Measurements from ENCODE around the gene INO80D.
"Not testable (repeated sequence)": the region's sequence is repeated elsewhere in the genome, so short reads cannot be mapped to it uniquely, and the experiment has no call there.

Gene INO80D, protein sequence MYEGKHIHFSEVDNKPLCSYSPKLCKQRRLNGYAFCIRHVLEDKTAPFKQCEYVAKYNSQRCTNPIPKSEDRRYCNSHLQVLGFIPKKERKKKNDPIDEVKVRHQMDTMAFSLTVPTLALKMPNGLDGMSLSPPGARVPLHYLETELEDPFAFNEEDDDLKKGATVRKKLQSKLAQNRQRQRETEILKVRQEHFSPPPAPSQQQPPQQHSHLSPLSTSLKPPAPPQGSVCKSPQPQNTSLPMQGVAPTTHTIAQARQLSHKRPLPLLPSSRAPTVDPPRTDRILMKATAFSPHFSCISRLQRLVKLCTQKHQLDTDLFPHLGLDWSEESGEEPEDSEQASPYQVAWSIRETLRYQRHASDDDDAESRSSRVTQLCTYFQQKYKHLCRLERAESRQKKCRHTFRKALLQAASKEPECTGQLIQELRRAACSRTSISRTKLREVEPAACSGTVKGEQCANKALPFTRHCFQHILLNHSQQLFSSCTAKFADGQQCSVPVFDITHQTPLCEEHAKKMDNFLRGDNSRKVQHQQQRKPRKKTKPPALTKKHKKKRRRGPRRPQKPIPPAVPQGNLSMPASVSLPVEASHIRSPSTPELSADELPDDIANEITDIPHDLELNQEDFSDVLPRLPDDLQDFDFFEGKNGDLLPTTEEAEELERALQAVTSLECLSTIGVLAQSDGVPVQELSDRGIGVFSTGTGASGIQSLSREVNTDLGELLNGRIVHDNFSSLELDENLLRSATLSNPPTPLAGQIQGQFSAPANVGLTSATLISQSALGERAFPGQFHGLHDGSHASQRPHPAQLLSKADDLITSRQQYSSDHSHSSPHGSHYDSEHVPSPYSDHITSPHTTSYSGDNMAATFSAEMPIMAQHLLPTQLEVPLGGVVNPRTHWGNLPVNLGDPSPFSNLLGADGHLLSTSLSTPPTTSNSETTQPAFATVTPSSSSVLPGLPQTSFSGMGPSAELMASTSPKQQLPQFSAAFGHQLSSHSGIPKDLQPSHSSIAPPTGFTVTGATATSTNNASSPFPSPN

DNA sequence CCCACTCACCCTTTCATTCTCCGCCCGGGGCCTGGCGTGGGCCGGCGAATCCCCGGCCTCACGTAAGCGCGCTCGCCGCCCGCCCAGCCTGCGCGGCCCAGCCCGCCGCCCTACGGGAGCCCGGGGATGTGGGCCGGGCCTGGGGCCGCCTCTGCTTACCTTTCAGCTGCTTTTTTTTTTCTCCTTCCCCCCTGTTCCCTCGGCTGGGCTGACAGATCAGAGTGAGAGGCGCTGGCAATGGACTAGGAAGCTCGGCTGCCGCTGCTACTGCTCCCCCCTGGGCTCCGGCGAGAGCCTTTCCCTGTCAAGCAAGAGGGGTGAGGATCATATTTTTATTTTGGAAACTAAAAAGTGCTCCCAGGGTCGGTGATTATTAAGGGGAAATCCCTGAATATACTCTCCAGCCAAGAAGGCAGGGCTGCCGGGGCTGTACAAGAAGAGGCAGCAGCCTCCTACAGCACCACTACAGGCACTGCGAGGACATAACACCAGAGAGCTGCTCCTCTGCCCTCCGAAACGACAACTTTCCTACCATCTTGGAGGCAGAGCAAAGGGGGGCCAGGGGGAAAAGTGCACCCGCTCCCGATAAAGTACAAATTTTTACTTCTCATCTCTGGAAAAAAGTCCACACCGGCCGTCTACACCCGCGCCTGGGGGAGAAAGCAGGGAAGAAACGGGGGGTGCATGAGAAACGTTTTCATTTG lies at the start of gene INO80D:
TSS of gene INO80D (minus strand) at position 433 of the 704 bp plus-strand sequence. CDS start 23,158 bp downstream, outside the sequence.
- peak; percentile 88 for DNase-seq

GRCh38 chr2:206127656-206128055 lies 41.7 kb upstream of the INO80D start:
- no peak for DNase-seq

GRCh38 chr2:206125901-206126300 lies 39.9 kb upstream of the INO80D start:
- no peak for DNase-seq

GRCh38 chr2:206122569-206122968 lies 36.6 kb upstream of the INO80D start:
- not testable (repeated sequence) for DNase-seq

DNA sequence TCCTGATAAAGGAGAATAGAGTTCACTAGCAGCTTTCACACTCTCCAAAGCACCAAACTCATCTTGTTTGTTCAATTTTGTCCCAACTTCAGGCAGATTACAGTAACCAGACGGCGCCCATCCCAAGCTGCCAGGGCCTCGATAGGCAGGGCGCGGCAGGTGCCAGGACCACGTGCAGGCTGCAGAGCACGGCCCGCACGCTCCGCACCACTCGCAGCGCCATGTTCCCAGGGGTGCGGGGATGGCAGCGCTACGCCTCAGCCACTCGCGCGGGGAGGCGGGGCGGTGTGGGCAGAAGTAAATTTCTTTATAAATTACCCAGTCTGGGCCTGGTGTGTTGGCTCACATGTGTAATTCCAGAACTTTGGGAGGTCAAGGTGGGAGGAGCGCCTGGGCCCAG lies 30.3 kb upstream of the INO80D start:
- DNase-seq = no peak

DNA sequence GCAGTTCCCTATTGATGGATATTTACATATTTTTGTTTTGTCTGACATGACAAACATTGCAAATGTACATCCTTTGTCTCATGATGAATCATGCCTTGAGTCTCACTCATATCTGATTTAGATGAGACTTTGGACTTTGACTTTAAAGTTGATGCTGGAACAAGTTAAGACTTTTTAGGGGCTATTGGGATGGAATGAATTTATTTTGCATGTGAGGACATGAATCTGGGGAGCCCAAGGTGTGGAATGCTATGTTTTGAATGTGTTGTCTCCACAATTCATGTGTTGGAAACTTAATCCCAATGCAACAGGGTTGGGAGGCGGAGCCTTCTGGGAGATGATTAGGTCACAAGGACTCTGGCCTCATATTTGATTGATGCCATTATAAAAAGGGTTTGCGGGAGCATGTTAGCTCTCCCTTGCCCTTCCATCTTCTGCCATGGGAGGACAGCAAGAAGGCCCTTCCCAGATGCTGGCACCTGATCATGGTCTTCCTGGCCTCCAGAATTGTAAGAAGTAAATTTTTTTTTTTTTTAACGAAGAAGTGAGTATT lies 29.1 kb upstream of the INO80D start:
- no peak for DNase-seq

DNA sequence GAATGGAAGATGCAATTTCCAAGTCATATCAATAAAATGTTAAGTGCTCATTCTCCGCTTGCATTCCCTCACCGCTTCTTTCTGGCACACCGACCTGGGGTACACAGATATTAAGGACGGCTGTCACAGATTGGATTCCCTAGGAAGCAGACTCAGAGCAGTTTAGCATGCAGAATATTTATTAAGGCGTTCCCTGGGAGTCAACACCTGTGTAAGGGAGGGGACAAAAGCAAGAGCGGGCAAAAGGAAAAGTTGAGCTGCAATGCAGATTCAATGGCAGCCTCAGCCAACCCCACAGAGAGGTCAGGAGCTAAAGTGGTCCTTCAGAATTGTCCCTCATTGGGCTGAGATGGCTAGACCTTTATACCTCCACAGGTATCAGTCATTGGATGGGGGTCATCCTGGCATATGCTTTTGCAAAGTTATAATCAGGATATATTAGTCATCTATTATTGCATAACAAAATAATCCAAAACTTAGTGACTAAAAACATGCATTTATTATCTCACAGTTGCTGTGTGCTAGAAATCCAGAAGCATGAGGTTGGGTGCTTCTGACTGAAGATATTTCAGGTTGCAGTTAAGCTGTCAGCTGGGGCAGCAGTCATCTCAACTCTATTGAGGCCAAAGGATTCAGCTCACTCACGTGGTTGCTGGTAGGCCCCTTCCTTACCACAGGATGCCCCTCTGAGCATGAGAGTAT lies 27.0 kb upstream of the INO80D start:
- DNase-seq = no peak

- DNase-seq = no peak
These were observed 26.1 kb upstream of the INO80D start for GRCh38 chr2:206112108-206112507.

GRCh38 chr2:206108713-206109112 lies 22.7 kb upstream of the INO80D start:
- no peak for DNase-seq

DNA sequence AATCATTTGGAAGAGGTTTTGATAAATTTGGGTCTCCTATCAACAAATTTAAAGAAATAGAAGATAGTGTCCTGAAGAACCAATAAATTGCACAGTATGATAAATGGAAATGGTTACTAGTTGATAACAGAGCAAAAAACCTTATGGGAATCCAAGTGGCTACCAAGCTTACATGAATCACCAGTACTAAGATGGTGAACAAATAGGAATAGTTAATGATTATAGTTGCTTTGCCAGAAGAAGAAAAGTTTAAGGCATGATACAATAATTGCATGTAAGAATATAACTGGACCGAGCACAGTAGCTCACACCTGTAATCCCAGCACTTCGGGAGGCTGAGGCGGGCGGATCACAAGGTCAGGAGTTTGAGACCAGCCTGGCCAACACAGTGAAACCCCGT lies 19.6 kb upstream of the INO80D start:
- DNase-seq = no peak

- DNase-seq = no peak
These were observed 19.1 kb upstream of the INO80D start for GRCh38 chr2:206105038-206105437.

DNA sequence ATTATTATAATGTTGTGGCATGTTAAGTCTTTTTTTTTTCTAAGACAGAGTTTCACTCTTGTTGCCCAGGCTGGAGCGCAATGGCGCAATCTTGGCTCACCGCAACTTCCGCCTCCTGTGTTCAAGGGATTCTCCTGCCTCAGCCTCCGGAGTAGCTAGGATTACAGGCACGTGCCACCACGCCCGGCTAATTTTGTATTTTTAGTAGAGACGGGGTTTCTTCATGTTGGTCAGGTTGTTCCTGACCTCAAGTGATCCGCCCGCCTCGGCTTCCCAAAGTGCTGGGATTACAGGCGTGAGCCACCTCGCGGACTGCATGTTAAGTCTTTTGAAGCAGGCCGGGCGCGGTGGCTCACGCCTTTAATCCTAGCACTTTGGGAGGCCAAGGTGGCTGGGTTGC lies 12.9 kb upstream of the INO80D start:
- not testable (repeated sequence) for DNase-seq

GRCh38 chr2:206098471-206098870 lies 12.5 kb upstream of the INO80D start:
- DNase-seq = no peak

GRCh38 chr2:206096876-206097275 lies 10.9 kb upstream of the INO80D start:
- DNase-seq = no peak

GRCh38 chr2:206095536-206096332 lies 9.8 kb upstream of the INO80D start:
- DNase-seq = no peak

- no peak for DNase-seq
These were observed 6.3 kb upstream of the INO80D start for GRCh38 chr2:206092297-206092696.

- no peak for DNase-seq
These were observed 2.3 kb upstream of the INO80D start for GRCh38 chr2:206088248-206088647.

- DNase-seq = no peak
These were observed 859 bp upstream of the INO80D start for GRCh38 chr2:206086716-206087350.

- peak; percentile 77 for DNase-seq
These were observed 868 bp downstream of the INO80D start for GRCh38 chr2:206084870-206085741.
